PC-9 (cell line): ENCODE measurements around the gene GPX4.

Source experiments
- EZH2 ChIP-seq: fragments of 200-600 bp; sonication (generic); IDR thresholded peaks from 2 replicates; pipeline ENCODE4 v1.8.0; 2017; ENCODE audit warnings: antibody characterized with exemption, low read depth
- TF ChIP-seq, protein P1 (sequence below): fragments of 200-600 bp; sonication (generic); conservative IDR thresholded peaks from 2 replicates; pipeline ENCODE4 v1.6.1; 2017; ENCODE audit warnings: mixed run types, antibody characterized with exemption, mild to moderate bottlenecking, moderate library complexity

DNA sequence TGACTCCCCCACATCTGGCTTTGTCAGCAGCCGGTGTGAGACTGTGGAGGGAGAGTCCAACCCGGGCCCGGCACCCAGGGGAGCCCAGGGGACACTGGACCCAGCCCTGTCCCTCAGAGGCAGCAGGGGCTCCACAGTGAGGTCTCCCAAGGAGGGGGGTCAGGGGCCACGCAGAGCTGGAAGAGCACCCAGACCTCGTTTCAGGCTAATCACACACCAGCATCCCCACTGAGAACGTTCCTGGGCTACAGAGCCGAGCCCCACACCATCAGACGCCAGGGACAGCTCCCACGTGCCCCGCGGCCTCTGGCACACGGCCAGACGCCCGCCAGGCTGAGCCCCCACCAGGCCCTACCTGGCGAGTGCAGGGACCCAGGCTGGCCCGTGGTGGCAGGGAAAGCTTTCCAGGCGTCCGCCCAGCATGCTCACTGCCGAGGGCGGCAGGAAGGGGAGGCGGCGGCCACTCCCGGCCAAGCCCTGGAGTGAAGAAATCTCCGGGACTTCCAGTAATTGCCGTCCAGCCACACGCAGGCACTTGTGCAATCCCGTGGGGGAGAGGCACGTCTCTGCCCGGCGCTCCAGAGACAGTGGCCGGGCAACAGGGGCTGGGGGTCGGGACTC lies 51.0 kb downstream of the GPX4 start:
- TF ChIP-seq, protein P1, sequence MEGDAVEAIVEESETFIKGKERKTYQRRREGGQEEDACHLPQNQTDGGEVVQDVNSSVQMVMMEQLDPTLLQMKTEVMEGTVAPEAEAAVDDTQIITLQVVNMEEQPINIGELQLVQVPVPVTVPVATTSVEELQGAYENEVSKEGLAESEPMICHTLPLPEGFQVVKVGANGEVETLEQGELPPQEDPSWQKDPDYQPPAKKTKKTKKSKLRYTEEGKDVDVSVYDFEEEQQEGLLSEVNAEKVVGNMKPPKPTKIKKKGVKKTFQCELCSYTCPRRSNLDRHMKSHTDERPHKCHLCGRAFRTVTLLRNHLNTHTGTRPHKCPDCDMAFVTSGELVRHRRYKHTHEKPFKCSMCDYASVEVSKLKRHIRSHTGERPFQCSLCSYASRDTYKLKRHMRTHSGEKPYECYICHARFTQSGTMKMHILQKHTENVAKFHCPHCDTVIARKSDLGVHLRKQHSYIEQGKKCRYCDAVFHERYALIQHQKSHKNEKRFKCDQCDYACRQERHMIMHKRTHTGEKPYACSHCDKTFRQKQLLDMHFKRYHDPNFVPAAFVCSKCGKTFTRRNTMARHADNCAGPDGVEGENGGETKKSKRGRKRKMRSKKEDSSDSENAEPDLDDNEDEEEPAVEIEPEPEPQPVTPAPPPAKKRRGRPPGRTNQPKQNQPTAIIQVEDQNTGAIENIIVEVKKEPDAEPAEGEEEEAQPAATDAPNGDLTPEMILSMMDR, result no peak
- no peak for TF ChIP-seq EZH2
